Epithelial cell of esophagus (primary cell): ENCODE measurements around the gene PIK3R6.

ENCODE experiments used
- DNase-seq: peaks from one replicate; pipeline ENCODE4 v3.0.0; 2010; ENCODE audit warnings: low read depth
- H3K4me3 ChIP-seq: 2 replicates; pipeline ENCODE4 v1.5.1; 2011; ENCODE audit warnings: mild to moderate bottlenecking, low read length, control low read depth
- TF ChIP-seq, protein P1 (sequence below): IDR thresholded peaks from 2 replicates; pipeline ENCODE4 v1.5.1; 2011; ENCODE audit warnings: low read depth, mild to moderate bottlenecking, low read length, control low read depth, inconsistent platforms; ENCODE audit not compliant: insufficient read depth; ENCODE audit errors: missing control alignments

PIK3R6 gene

GRCh38 chr17:8782176-8782575 is 85.3 kb downstream of the PIK3R6 start:
- H3K4me3 ChIP-seq: no peak overlapping the region
- TF ChIP-seq, protein P1, sequence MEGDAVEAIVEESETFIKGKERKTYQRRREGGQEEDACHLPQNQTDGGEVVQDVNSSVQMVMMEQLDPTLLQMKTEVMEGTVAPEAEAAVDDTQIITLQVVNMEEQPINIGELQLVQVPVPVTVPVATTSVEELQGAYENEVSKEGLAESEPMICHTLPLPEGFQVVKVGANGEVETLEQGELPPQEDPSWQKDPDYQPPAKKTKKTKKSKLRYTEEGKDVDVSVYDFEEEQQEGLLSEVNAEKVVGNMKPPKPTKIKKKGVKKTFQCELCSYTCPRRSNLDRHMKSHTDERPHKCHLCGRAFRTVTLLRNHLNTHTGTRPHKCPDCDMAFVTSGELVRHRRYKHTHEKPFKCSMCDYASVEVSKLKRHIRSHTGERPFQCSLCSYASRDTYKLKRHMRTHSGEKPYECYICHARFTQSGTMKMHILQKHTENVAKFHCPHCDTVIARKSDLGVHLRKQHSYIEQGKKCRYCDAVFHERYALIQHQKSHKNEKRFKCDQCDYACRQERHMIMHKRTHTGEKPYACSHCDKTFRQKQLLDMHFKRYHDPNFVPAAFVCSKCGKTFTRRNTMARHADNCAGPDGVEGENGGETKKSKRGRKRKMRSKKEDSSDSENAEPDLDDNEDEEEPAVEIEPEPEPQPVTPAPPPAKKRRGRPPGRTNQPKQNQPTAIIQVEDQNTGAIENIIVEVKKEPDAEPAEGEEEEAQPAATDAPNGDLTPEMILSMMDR: no peak
- peak; percentile 29 for DNase-seq

GRCh38 chr17:8781776-8782175 is 85.7 kb downstream of the PIK3R6 start:
- TF ChIP-seq, protein P1: no peak
- DNase-seq: peak; percentile 8
- H3K4me3 ChIP-seq: no peak overlapping the region

DNA sequence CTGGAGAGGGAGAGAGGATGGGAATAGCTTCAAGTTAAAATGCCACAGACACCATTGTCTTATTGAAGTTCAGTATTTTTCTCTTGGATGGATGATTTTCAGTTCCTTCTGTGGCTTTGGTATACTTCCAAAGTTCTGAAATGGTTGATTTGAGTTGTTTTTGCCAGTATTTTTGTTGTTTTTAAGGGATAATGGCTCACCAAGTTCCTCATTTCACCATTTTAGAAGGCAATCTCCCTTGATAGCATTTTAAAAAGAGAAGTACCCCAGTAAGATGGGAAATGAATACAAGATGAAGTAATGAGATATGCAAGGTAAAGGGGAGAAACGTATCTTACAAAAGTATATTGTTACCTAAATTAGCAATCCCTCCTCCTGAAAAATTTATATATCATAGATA is 90.6 kb downstream of the PIK3R6 start:
- TF ChIP-seq, protein P1: no peak
- H3K4me3 ChIP-seq: no peak overlapping the region
- no peak for DNase-seq

- no peak for DNase-seq
- no peak overlapping the region for H3K4me3 ChIP-seq
- TF ChIP-seq, protein P1: no peak
Observed at GRCh38 chr17:8776248-8776647, 91.2 kb downstream of the PIK3R6 start.

GRCh38 chr17:8766731-8767130 is 100.7 kb downstream of the PIK3R6 start:
- TF ChIP-seq, protein P1: no peak
- peak; percentile 64 for DNase-seq
- no peak overlapping the region for H3K4me3 ChIP-seq

DNA sequence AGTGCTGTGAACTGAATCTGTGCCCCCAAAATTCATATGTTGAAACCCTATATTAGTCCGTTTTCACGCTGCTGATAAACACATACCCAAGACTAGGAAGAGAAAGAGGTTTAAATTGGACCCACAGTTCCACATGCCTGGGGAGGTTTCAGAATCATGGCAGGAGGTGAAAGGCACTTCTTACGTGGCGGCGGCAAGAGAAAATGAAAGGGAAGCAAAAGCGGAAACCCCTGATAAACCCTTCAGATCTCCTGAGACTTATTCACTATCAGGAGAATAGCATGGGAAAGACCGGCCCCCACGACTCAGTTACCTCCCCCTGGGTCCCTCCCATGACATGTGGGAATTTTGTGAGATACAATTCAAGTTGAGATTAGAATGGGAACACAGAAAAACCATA is 105.5 kb downstream of the PIK3R6 start:
- H3K4me3 ChIP-seq: no peak overlapping the region
- TF ChIP-seq, protein P1: no peak
- DNase-seq: no peak

- H3K4me3 ChIP-seq: no peak within 1 kb of the TSS
Observed at GRCh38 chr17:8758137-8758596, 109.3 kb downstream of the PIK3R6 start, which contains the start of gene SPDYE4. TSS of gene SPDYE4 (minus strand) at chr17:8758546. CDS start at chr17:8758382, 164 bp downstream.

More at GRCh38 chr17:8758137-8758596, 109.3 kb downstream of the PIK3R6 start, which contains the start of gene SPDYE4:
- no peak for DNase-seq
- TF ChIP-seq, protein P1: no peak
